ENCODE data around the gene ADORA1.

The ADORA1 gene

DNA sequence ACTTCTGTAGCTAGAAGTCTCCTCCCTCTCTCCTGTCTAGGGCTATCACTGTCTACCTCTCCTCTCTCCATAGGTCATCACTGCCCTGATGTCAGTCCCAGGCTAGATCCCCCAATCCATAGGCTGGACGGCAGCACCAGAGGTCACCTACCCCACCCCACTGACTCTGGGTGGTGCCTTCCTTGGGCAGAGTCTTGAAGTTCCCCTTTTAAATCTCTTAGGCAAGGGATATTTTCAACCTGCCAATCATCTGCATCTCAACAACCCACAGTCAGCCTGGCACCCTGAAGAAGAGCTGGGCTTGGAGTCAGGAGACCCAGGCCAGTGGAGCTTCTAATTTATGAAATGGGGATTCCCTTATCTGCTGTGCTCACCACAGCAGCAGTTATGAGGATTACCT, 34.9 kb downstream of the ADORA1 start:
- no peak for DNase-seq

DNA sequence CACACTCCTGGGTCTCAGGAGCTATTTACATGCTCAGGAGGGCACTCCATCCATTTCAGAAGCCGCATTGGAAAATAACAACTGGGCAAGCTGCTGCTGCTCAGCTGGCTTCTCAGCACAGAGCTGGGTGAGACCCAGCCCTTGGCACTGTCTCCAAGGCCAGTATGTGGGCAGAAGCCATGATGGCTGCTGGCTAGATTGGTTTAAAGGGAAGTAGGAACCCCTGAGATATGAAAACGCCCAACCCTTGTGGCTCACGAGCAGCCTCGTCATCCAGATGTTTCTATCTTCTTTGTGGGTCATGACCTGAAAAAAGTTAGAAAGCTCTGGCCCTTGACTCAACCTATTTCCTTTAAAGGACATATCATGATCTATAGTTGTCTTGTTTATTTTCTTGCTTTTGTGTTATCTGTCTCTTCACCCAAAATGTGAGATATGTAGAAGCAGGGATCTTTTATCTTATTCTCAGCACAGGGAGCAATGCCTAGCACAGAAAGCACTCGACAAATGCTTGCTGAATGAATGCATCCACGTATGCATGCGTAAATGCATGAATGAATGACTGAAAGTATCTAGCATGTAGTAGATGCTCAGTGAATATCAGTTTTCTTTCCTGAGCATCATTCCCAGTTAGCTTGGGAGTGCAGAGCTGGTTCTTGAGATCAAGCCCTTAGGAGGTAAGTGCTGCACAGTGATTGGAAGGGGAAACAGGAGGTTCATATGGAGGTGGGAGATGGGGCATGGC, 36.5 kb downstream of the ADORA1 start:
- no peak for DNase-seq

DNA sequence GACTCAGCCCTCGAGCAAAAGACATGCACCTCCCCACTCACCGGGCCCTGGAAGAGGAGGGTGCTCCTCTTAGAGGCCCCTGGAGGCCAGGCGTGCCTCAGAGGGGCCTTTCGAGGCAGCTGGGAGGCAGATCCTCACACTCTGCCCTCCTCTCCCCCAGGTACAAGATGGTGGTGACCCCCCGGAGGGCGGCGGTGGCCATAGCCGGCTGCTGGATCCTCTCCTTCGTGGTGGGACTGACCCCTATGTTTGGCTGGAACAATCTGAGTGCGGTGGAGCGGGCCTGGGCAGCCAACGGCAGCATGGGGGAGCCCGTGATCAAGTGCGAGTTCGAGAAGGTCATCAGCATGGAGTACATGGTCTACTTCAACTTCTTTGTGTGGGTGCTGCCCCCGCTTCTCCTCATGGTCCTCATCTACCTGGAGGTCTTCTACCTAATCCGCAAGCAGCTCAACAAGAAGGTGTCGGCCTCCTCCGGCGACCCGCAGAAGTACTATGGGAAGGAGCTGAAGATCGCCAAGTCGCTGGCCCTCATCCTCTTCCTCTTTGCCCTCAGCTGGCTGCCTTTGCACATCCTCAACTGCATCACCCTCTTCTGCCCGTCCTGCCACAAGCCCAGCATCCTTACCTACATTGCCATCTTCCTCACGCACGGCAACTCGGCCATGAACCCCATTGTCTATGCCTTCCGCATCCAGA, 37.7 kb downstream of the ADORA1 start:
- DNase-seq: no peak

DNA sequence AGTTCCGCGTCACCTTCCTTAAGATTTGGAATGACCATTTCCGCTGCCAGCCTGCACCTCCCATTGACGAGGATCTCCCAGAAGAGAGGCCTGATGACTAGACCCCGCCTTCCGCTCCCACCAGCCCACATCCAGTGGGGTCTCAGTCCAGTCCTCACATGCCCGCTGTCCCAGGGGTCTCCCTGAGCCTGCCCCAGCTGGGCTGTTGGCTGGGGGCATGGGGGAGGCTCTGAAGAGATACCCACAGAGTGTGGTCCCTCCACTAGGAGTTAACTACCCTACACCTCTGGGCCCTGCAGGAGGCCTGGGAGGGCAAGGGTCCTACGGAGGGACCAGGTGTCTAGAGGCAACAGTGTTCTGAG, 38.3 kb downstream of the ADORA1 start:
- no peak for DNase-seq

DNA sequence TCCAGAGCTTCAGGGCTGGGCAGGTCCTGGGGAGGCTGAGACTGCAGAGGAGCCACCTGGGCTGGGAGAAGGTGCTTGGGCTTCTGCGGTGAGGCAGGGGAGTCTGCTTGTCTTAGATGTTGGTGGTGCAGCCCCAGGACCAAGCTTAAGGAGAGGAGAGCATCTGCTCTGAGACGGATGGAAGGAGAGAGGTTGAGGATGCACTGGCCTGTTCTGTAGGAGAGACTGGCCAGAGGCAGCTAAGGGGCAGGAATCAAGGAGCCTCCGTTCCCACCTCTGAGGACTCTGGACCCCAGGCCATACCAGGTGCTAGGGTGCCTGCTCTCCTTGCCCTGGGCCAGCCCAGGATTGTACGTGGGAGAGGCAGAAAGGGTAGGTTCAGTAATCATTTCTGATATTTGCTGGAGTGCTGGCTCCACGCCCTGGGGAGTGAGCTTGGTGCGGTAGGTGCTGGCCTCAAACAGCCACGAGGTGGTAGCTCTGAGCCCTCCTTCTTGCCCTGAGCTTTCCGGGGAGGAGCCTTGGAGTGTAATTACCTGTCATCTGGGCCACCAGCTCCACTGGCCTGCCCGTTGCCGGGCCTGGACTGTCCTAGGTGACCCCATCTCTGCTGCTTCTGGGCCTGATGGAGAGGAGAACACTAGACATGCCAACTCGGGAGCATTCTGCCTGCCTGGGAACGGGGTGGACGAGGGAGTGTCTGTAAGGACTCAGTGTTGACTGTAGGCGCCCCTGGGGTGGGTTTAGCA, 38.8 kb downstream of the ADORA1 start:
- no peak for DNase-seq

DNA sequence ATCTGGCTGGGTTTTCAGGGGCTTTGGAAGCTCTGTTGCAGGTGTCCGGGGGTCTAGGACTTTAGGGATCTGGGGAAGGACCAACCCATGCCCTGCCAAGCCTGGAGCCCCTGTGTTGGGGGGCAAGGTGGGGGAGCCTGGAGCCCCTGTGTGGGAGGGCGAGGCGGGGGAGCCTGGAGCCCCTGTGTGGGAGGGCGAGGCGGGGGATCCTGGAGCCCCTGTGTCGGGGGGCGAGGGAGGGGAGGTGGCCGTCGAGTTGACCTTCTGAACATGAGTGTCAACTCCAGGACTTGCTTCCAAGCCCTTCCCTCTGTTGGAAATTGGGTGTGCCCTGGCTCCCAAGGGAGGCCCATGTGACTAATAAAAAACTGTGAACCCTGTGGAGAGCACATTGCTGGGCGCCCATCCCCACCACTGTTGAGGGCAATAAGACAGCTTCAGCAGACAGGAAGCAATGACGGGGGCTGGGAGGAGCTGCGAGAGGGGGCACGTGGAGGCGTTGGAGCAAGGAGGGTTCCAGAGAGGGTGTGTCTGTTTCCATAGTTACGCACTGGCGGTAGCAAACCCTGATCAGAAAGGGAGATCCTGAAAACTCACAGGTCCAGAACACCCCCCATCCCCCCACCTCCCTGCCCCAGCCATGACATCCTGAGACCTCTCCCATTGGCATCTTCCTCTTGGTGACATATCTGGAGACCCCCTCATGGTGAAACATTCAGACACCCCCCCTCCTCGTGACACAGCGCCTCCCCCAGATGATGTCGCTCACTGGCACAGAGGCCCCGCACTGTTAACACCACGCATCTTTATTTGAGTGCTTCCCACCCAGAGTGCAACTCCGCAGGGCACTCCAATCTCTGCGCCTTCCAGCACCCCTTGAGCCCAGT, 39.7 kb downstream of the ADORA1 start:
- no peak for DNase-seq

DNA sequence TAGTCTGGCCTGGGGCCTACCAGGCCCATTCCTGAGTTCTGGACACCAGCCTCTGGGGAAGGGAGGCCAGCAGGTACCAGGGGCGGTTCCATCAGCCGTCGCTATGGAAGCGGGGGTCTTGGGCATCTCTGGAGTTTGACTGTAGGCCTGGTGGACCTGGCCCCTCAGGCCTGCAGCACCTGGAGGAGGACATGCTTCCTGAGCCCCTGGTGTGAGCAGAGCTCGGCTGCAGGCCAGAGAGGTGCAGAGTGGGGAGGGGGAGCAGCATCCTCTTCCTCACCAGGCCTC, 40.3 kb downstream of the ADORA1 start:
- DNase-seq: no peak

DNA sequence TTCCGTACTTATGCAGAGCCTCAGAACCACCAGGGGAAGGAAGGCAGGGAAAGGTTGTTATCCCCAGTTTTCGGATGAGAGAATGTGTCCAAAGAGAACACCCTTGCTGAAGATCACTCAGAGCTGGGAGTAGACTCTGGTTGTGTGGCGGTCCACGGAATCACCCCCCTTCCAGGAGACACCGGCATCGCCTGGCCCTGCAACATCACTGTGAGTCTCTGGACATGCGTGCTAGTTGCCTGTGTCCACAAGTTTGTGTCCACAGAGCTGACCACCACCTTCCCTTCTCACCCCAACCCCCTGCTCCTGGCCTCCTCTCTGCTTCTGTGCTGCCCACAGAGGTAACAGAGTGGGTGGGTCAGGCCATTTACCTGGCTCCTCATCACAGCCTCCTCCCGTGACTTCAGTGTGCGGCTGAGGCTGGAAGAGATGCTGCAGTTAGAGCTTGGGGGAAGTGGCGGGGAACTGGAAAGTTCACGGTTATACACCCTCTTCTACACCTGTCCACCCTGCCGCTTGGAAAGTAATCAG, 40.8 kb downstream of the ADORA1 start:
- no peak for DNase-seq

DNA sequence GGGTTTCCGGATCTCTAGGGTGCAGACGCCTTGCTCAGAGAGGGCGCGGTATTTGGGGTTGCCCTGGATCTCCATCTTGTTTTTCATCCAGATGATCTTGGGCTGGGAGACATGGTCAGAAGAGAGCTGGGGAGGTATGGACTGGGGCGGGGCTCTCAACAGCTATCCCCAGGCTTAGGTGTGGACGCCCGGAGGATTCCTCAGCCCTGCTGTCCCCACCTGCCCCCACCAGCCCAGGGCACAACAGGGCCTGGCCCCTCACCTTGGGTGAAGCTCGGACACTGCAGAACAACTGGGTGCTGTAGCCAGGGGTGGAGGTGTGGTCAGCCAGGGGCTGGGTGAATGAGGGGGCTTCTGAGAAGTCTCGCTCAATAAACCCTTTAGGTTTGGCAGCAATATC, 41.5 kb downstream of the ADORA1 start:
- DNase-seq: no peak

DNA sequence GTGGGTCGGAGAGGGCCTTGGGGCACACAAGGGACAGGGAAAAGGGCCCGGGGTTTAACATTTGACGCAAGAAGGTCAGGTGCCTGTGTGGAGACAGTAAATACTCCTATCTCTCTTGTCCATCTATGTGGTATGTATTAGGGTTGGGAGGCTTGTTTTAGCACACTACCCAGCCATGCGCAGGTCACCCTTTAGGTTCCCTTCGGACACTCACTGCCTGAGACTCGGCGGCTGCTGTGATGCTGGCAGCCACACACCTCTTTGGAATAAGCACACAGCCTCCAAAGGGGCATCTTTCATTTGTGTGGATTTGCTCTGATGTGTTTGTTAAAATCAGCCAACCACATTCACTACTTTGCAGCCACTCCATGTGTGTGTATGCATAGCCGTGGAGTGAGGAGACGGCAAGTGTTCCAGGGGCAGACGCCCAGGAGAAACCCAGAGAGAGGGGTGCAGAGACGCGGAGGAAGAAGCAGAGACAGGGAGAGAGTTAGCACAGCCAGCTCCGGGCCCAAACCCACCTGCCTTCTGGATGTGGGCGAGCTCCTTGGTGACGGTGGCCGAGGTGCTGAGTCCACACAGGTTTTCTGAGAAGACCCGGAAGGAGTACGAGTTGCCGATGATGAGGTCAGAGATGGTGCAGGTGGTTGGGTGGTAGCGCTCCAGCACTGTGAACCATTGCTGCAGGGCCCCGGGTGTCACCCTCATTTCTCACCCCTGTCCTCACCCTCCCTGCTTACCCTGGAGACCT, 42.4 kb downstream of the ADORA1 start:
- no peak for DNase-seq

DNA sequence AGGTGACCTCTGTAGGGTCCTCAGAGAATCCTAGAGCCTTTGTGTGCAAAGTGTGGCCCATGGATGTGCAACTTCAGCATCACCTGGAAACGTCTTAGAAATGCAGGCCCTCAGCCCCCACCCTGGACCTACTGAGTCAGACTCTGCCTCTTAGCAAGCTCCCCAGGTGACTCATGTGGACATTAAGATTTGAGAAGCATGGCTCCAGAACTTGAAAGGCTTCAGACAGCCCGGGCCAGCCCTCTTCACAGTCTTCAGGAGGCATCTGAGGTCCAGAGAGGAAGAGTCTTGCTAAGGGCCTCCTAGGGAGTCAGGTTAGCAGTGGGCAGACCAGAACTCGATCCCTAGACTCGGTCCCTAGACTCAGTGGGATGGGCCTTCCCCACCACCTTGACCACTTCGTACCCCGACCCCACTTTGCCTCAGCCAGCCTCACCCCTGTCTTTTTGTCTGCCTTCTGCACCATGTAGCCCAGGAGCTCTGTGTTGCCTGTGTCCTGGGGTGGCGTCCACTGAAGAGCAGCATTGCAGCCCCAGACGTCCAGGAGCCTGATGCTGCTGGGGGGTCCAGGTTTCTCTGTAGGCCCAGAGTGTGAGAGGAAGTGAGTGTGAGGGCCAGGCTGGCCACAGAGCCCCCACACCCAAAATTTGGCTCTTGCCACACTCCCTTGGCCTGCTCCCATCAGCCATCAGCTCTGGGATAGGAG, 43.3 kb downstream of the ADORA1 start:
- DNase-seq: no peak

DNA sequence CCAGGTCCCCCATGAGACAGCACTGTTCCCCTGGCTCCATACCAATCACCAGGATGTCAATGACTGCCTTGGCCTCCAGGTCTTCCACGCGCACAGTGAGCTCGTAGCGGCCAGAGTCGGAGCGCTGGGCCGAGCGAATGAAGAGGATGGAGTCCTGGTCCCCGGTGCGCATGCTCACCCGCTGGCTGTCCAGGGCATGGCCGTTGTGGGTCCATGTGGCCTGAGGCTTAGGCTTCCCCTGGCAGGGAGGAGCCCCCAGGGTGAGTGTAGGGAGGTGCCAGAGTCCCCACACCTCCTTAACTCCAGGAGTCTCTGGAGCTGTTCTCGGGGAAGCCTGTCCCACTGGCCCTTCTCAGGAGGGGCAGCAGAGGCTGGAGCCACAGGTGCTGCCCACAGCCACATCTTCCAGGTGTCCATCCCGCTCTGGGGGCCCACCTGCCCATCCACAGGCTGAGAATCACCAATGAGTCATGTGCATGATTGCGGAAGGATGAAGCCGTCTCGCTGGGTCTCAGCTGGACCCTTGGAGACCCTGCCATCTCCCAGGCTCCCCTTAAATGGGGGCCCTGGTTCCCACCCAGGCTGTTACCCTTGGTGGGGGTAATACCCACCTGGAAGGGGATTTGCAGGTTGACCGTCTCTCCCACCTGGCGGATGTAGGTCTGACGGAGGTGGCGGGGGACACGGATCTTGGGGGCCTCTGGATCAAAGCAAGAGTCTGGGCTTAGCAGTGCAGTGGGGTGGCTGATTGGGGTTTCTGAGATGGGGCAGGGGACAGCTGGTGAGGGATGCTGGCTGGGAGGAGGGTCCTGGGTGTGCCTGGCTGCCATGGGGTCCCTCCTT, 44.0 kb downstream of the ADORA1 start:
- DNase-seq: no peak

DNA sequence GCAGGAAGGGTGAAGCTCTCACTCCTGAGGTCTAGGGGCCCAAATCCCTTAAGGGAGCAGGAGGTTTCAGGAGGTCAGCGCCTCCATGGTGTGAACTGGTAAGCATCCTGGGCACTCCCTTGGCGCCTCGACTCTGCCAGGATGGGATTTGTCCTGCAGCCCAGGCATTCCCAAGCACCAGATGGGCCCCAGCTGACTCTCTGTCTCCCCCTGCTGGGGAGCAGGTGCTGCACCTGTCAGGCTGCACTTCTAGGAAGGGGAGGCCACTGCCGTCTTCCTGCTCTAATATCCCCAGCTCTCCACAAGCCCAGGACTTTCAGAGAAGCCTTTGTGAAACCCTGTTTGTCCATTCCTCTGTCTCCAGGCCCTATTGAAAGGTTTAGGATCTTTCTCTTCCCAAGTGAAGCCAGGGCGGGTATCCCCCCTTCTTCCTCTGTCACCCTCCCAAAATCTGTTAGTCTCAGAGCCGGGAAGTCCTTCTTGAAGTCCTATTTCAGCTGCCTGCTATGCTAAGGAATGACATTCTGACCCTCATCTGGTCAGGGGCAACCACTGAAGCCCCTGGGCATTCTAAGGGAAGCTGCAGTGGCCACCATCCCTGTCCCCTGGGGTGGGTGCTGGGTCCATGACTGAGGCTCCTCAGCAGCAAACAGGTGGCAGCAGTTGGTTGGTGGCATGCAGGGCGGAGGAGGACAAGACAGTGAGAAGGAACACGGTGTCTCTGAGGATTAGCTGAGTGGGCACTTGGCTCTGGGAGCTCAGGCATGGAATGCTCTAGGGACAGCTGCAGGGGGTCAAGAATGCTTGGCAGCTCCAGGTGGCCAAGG, 44.9 kb downstream of the ADORA1 start:
- no peak for DNase-seq

DNA sequence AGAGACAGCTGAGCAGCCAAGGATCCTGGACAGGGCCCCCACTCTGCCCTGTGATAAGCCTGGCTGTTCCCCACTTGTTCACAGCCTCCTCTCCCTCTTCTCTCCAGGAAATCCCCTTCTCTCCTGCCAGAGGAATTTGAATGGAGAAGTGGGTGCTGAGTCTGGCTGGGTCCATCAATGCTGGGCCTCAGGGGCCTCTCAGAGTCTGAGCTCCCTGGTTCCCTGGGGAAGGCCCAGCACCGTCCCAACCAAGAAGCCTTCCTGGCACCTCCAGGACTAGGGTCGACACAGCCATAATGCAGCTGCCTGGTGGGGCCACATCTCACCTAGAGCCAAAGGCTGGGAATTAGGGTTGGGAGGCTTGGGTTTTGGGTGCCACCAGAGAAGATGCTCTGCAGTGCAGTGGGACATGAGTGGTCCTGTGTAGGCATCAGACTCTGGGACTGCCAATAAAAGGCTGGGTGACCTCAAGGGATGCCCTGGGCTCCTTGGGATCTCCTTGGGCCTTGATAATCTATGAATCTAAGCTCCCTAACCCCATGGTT, 45.6 kb downstream of the ADORA1 start:
- DNase-seq: no peak

DNA sequence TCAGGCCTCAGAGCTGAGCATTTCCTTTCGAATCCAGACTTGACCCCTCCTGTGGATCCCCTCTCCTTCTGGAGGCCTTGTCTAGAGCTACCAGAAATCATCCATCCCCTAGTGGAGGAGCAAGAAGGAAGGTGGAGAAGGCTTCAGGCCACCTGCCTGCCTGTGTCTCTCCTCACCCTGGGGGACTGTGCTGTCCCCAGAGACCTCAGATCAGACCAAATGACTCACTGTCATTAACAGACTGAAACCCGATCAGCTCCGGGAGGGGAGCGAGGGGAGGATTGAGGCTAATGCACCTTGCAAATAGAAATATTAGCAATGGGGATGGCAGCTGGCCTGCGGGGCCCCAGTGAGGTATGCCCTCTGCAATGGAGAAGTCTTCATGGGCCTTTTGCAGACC, 46.0 kb downstream of the ADORA1 start:
- no peak for DNase-seq

DNA sequence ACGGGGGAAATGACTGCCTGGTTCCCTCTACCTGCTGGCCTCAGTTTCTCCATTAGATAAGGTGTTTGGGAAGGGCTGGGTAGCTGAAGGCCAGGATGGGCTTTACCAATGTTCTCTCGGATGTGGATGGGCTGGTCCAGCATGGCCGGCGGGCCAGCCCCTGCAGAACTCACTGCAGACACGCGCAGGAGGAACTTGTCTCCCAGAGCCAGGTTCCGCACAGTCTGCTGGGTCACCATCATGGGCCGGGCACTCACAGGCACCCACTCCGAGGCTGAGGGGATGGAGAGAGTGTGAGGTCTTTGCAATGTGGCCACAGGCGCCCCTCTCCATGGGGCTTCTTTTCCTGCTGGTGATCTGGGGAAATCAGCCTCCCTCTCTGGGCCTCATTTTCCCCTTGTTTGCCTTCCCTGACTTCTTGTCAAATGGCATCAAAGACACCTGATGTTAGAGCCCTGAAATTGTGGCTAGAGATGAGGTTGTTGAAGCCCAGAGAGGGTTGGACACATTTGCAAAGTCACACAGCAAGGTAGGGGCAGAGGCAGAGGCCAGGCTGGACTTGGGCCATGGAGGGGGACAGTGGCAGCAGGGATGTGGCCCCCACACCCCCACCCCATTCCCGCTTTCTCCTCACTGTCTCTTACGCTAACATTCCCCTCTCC, 46.9 kb downstream of the ADORA1 start:
- no peak for DNase-seq

DNA sequence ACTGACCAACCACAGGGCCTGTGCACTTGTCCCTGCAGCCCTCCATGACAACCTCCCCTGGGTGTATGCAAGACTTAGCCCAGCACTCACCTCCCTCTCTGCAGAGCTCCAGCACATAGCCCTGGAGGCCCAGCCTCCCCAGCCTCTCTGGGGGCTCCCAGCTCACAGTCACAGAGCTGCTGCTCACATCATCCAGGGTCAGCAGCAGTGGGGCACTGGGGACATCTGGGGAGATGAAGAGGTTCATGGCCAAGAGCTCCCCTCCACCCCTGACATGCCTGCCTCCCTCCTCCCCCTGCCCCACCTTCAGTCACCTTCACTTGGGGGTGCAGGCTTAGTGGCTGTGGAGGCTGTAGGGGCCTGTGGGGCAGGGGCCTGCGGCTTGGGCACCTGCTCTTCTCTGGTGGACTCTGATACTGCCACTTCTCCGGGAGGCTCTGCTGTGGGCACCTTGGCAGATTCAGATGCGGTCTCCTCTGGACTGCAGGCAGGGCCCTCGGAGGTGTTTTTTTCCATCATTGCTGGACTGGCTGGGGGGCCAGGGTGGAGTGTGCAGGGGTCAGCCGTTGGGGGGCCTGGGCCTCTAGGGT, 47.8 kb downstream of the ADORA1 start, which contains the start of gene MYBPH:
MYBPH (minus strand) TSS at position 590 of the 590 bp plus-strand sequence; CDS start at position 519, 71 bp downstream.
- no peak for DNase-seq

DNA sequence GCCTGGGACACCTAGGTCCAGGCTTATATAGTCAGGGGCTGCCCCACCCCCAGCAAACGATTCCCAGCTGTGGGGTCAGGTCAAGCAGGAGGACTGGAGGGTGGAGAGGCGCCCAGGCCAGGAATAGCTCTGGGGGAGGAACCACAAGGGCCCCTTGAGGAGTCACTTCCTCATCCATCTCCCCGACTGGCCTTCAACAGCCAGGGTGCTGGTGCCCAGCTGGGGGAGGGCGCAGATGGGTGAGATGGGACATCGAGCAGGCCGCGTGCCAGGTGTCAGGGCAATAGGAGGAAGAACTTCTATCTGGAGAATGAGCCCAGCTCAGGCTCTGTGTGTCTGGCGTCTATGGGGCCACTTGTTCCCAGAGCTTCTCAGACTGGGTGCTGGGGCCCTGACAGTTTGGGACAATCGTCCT, 48.3 kb downstream of the ADORA1 start:
- DNase-seq: no peak
